ENCODE data around the gene ZNF316. TPM values are rescaled to one million over a fixed set of nuclear protein-coding genes. Genes with fewer than 3 reads are reported as not detected.
"Not testable (repeated sequence)": the region's sequence is repeated elsewhere in the genome, so short reads cannot be mapped to it uniquely, and the experiment has no call there.

Gene ZNF316
- total RNA-seq, 4 donors from 2014 or later = 40.6 to 63.7 (median 49.5) TPM

GRCh38 chr7:6630007-6630849, 6.9 kb upstream of the ZNF316 start:
- H3K27me3 ChIP-seq = no peaks in the 10 kb centered on the region
- H3K4me3 ChIP-seq (replicated peaks in 1 of 3) = no peak overlapping the region
- no peaks in the 10 kb centered on the region for H3K36me3 ChIP-seq
- H3K27ac ChIP-seq = no peak overlapping the region
- peaks cover 0 to 6% of the 10 kb centered on the region in 2 donors for H3K4me1 ChIP-seq
- peak; percentile 40 to 49 for DNase-seq
- intact Hi-C loops (cut with DNase I) = no loop called here
- TF ChIP-seq POLR2A (IDR thresholded peaks at IDR 0.05) (no peak), CTCF (IDR thresholded peaks at IDR 0.05) (no peak)
- no peaks in the 10 kb centered on the region for H3K9me3 ChIP-seq
- WGBS, 2 donors = 49 to 52% methylated on average over 9 to 11 of the region's 11 CpGs

- Histone ChIP-seq H3K9me3 (no peaks in the 10 kb centered on the region), H3K4me3 (replicated peaks in 1 of 3) (no peak overlapping the region), H3K4me1 (peaks cover 4 to 11% of the 10 kb centered on the region in 2 donors), H3K36me3 (no peaks in the 10 kb centered on the region), H3K27ac (no peak overlapping the region), H3K27me3 (no peaks in the 10 kb centered on the region)
- no peak for DNase-seq
- TF ChIP-seq POLR2A (IDR thresholded peaks at IDR 0.05) (no peak), CTCF (IDR thresholded peaks at IDR 0.05) (no peak)
- intact Hi-C loops (cut with DNase I) = no loop called here
- 75 to 86% methylated on average over 5 to 7 of the region's 7 CpGs for WGBS, 2 donors
These were observed 5.5 kb upstream of the ZNF316 start for GRCh38 chr7:6631605-6632004.

- Histone ChIP-seq H3K27me3 (no peaks in the 10 kb centered on the region), H3K27ac (no peak overlapping the region), H3K4me1 (peaks cover 18 to 26% of the 10 kb centered on the region in 2 donors), H3K4me3 (replicated peaks in 1 of 3) (no peak overlapping the region), H3K36me3 (no peaks in the 10 kb centered on the region), H3K9me3 (no peaks in the 10 kb centered on the region)
- intact Hi-C loops (cut with DNase I) = no loop called here
- 80 to 81% methylated on average over 8 of the region's 8 CpGs for WGBS, 2 donors
- no peak for TF ChIP-seq CTCF (IDR thresholded peaks at IDR 0.05)
- TF ChIP-seq POLR2A (IDR thresholded peaks at IDR 0.05) = no peak
- DNase-seq = no peak
These were observed 3.1 kb upstream of the ZNF316 start for GRCh38 chr7:6634021-6634420.

- H3K4me1 ChIP-seq = peaks cover 18 to 31% of the 10 kb centered on the region in 2 donors
- not testable (repeated sequence) for H3K4me3 ChIP-seq (replicated peaks in 1 of 3); H3K36me3 ChIP-seq; DNase-seq; H3K27me3 ChIP-seq; H3K9me3 ChIP-seq; H3K27ac ChIP-seq
- intact Hi-C loops (cut with DNase I) = loop anchor here (5.0 kb wide), 1 partner anchor 38 kb away; no protein-coding TSS in a partner anchor
- WGBS, 2 donors = 87 to 91% methylated on average over 5 of the region's 5 CpGs
These were observed 2.1 kb upstream of the ZNF316 start for GRCh38 chr7:6634971-6635370.

- Histone ChIP-seq H3K27ac (peak overlapping the region in 2 of 3 donors; percentile 51 to 57), H3K4me1 (peaks cover 20 to 35% of the 10 kb centered on the region in 2 donors), H3K36me3 (no peaks in the 10 kb centered on the region), H3K9me3 (no peaks in the 10 kb centered on the region), H3K4me3 (replicated peaks in 1 of 3) (peak overlapping the region; percentile 42 to 85 (median 75)), H3K27me3 (no peaks in the 10 kb centered on the region)
- TF ChIP-seq POLR2A (IDR thresholded peaks at IDR 0.05) (no peak), CTCF (IDR thresholded peaks at IDR 0.05) (peak in 3 of 6 experiments; percentile 5 to 14 (median 9))
- DNase-seq = peak; percentile 30 to 36
- 3% methylated on average over 4 to 18 of the region's 60 CpGs for WGBS, 2 donors
- intact Hi-C loops (cut with DNase I) = loop anchor here (5.0 kb wide), 1 partner anchor 40 kb away; no protein-coding TSS in a partner anchor
These were observed 569 bp downstream of the ZNF316 start for GRCh38 chr7:6637544-6638229.

All from thyroid gland (tissue), 4 donors.